ENCODE results near the gene TMEM238L. TPM values are rescaled to one million over a fixed set of nuclear protein-coding genes. Genes with fewer than 3 reads are reported as not detected.

Gene TMEM238L
- total RNA-seq, 1 donor from 2014 or later: not detected

DNA sequence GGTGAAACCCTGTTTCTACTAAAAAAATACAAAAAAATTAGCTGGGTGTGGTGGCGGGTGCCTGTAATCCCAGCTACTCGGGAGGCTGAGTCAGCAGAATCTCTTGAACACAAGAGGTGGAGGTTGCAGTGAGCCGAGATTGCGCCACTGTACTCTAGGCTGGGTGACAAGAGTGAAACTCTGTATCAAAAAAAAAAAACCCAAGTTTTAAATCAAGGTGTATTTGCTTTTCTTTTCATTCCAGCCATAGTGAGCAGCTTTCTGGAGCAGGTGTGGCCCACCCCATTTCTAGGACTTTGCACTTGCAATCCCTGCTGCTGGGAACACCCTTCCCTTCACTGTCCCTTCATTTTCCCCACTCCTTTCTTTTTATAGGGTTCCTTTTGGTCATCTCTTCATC, 28.8 kb downstream of the TMEM238L start:
- DNase-seq (ENCODE audit: low read depth in 2 of 2): no peak

DNA sequence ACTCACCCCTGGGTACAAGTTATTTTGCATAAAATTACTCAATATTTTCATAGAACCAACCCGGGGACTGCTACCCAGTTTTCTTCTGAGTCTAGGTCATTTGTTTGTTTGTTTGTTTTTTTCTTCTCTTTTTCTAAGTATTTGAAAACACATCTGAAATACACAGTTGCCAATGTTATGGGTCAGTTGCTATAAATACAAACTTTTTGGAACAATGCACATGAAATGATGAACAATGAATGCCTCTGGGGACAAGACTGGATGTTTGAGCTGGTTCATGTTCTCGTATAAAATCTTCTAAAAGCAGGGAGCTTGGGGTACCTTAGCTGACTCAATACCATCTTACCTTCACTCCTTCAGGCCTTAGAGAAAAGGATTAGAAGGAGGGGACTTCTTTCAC, 30.5 kb downstream of the TMEM238L start:
- DNase-seq (ENCODE audit: low read depth in 2 of 2): no peak

DNA sequence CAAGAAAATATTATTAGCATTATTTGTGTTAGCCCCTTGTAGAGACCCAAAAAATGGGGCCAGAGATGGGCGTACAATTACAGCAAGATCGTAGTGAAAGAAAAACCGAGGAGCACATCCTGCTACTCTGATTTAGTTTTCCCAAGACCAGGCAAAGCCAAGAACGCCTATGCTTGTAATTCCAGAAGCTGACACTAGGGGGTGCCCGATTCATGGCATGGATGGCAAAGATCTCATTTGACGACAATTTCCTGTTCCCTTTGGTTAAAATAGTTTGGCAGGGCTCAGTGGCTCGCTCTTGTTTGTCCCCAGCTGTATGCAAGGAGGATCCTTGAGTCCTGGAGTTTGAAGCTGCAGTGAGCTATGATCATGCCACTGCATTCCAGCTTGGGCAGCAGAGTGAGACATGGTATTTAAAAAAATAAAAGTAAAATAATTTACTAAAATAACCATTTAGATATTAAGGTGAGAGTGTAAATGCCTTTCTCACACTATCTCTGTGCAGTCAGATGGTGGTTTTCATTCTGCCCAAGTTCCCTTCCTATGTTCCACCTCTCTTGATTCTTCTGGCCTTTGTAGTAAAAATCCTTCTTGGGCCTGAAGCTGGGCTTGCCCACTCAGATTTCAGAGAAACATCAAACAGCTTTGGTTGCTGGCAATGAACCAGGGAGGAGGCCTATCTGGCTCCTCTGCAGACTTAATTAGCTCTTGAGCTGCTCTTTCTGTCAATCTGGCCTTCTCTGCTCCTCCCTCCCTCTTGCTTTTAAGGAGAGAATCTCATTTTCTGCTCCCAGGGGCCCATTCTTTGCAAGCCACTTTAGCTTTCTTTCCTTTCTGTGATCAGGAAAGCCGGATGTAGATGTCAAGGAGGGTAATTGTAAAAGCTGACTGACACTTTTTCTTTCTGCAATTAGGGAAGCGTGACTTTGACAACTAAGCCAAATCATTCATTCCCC, 31.2 kb downstream of the TMEM238L start:
- peak in 1 of 2 donors; percentile 11 for DNase-seq (ENCODE audit: low read depth in 2 of 2)

DNA sequence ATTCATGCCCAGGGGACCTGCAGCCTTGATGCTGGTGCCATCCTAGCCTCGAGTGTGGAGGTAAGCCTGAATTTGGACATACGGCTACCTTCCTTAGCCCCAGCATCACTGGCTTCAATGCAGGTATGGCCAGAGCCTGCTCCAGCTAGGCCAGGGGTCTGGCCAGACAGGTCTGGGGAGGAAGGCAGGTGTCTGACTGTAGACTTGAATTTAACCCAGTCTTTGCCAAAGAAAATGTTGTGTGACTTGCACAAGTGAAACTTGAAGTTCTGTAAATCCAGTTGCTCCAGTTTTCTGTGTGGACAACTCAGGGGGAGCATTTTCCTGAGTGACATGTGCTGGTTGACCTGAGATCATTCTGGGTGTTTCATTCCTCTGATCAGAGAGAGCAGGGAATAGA, 32.8 kb downstream of the TMEM238L start:
- no peak for DNase-seq (ENCODE audit: low read depth in 2 of 2)

DNA sequence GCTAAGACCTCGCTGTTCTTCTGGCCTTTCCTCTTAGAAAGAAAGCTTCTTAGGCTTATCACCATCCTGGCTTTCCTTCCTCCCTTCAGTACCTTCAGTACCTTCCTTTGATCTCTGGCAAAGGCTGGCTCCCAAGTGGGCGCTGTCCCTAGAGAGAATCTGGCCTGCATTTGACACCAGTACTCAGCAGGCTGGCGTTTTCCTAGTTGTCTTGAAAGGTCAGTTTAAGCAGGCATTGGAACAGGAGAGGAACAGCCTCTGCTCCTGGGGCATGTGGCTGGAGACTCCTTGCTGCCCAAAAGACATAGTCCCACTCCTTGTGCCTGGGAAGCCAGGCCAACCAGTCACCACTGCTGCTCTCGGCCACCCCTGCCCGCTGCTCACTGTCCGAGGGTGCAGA, 34.1 kb downstream of the TMEM238L start:
- no peak for DNase-seq (ENCODE audit: low read depth in 2 of 2)

DNA sequence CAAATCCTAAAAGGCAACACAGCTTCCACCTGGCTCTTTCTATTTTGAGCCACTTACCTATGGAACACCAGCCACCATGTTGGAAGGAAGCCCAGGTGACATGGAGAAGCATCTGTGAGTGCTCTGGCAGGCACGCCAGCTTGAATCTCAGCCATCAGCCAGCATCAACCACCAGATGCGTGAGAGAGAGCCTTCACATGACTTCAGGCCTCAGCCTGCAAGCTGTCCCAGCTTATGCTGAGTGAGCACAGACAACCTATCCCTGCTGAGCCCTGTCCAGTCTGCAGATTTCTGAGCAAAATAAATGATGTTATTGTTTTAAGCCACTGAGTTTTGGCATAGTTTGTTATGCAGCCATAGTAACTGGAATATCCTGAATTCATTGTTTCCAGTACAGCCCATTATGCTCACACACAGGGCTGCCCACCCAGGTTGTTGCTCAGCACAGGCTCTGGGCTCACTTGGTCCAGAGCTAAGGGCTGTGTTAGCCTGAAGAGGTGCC, 35.1 kb downstream of the TMEM238L start:
- DNase-seq (ENCODE audit: low read depth in 2 of 2): peak in 1 of 2 donors; percentile 13

- DNase-seq (ENCODE audit: low read depth in 2 of 2): no peak
These were observed 36.7 kb downstream of the TMEM238L start for GRCh38 chr17:10767232-10767631.

DNA sequence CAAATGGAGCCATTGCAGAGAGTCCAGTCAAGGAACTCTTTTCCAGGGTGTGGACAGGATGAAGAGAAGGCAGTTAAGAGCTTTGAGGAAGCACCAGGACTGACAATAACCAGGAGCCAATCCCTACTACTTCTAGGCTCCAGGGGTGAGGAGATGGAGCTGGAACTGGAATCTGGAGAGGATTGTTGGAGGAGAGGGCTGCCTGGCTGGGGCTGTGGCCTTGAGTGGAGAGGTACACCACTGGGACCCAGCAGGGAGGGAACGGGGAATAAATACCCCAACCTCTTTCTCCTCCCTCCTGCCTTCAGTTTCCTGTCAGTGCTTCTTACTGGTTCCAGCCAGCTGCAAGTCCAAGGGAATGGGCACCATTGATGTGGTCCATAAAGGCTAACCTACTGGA, 41.9 kb downstream of the TMEM238L start:
- DNase-seq (ENCODE audit: low read depth in 2 of 2): no peak

- no peak for DNase-seq (ENCODE audit: low read depth in 2 of 2)
These were observed 42.6 kb downstream of the TMEM238L start for GRCh38 chr17:10761281-10761680.

DNA sequence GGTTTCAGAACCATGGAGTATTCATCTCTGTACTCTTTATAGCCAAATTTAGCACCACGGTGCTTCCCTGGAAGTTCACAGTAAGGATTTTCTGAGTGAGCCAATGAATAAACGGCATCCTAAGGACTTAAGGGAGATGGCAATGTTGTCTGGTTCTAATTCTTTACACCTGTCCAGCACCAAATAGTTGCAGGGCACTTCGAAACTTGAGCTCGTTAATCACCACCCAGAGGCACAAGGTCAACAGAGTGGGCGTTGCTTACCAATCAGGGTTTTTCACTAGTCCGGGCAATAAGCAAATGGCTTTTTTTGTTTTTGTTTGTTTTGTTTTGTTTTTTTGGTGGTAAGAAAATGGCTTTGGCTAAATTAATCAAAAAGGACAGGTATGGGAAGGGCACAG, 45.8 kb downstream of the TMEM238L start:
- DNase-seq (ENCODE audit: low read depth in 2 of 2): no peak

GRCh38 chr17:10757647-10758046, 46.3 kb downstream of the TMEM238L start:
- no peak for DNase-seq (ENCODE audit: low read depth in 2 of 2)

- DNase-seq (ENCODE audit: low read depth in 2 of 2): no peak
These were observed 46.8 kb downstream of the TMEM238L start for GRCh38 chr17:10757067-10757466.

- DNase-seq (ENCODE audit: low read depth in 2 of 2): no peak
These were observed 47.3 kb downstream of the TMEM238L start for GRCh38 chr17:10756619-10757018.

- DNase-seq (ENCODE audit: low read depth in 2 of 2): no peak
These were observed 47.7 kb downstream of the TMEM238L start for GRCh38 chr17:10756185-10756584.

- DNase-seq (ENCODE audit: low read depth in 2 of 2): no peak
These were observed 48.2 kb downstream of the TMEM238L start for GRCh38 chr17:10755592-10756127.

- DNase-seq (ENCODE audit: low read depth in 2 of 2): no peak
These were observed 48.9 kb downstream of the TMEM238L start for GRCh38 chr17:10754861-10755591.

DNA sequence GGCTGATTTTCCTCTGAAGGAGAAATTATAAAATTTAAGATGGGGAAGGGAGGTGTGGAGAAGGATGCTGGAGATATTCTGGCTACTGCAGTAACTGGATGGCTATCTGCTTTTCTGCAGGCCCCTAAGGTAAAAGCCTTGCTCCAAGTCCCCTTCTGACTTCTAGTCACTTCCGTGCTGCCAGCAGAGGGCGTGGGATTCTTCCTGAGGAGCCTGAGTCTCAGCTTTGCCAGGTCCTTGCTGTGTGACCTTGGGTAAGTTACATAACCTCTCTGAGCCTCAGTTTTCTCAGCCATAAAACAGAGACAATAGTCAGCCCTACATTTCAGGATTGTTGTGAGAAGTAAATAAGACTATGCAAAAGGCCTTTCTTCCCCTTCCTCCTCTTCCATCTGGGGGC, 49.8 kb downstream of the TMEM238L start:
- DNase-seq (ENCODE audit: low read depth in 2 of 2): peak in 1 of 2 donors; percentile 22

- DNase-seq (ENCODE audit: low read depth in 2 of 2): no peak
These were observed 51.2 kb downstream of the TMEM238L start for GRCh38 chr17:10752696-10753095.

- no peak for DNase-seq (ENCODE audit: low read depth in 2 of 2)
These were observed 52.3 kb downstream of the TMEM238L start for GRCh38 chr17:10751563-10751962.

GRCh38 chr17:10750210-10750609, 53.7 kb downstream of the TMEM238L start:
- no peak for DNase-seq (ENCODE audit: low read depth in 2 of 2)

- no peak for DNase-seq (ENCODE audit: low read depth in 2 of 2)
These were observed 55.2 kb downstream of the TMEM238L start for GRCh38 chr17:10748531-10749181.

GRCh38 chr17:10745231-10745630, 58.7 kb downstream of the TMEM238L start:
- no peak for DNase-seq (ENCODE audit: low read depth in 2 of 2)
